ENCODE data around the gene FBXL20. TPM values are rescaled to one million over a fixed set of nuclear protein-coding genes. Genes with fewer than 3 reads are reported as not detected.
"Not testable (repeated sequence)": the region's sequence is repeated elsewhere in the genome, so short reads cannot be mapped to it uniquely, and the experiment has no call there.

FBXL20 gene
- polyA plus RNA-seq, 1 of the 3 experiments (the other 2 are of a cell fraction), result 2.2 TPM

- H3K27ac ChIP-seq (ENCODE audit: low read depth in 2 of 2, low read length in 1 of 2), result no peak overlapping the region
- H3K4me1 ChIP-seq (ENCODE audit: control insufficient read depth in 1 of 2, insufficient read depth in 2 of 2, low read depth in 1 of 2, low read length in 1 of 2), result no peaks in the 10 kb centered on the region
- H3K9me2 ChIP-seq, result no peaks in the 10 kb centered on the region
- no peaks in the 10 kb centered on the region for H3K27me3 ChIP-seq (ENCODE audit: insufficient read depth)
- H3K4me3 ChIP-seq (ENCODE audit: low read depth in 2 of 2, low read length in 1 of 2), result no peak overlapping the region
- DNase-seq, result no peak
- no peak overlapping the region for H2AFZ ChIP-seq (ENCODE audit: low read depth)
- ChIA-PET CTCF (no interaction called here), POLR2A (interaction anchor here (0.7 kb wide), 1 partner anchor 103 kb away, joined by 5 read pairs; no protein-coding TSS in a partner anchor)
- H3K36me3 ChIP-seq (replicated peaks in 1 of 2; ENCODE audit: control insufficient read depth in 1 of 2, insufficient read depth in 2 of 2, low read length in 1 of 2), result no peaks in the 10 kb centered on the region
- TF ChIP-seq CTCF (IDR thresholded peaks at IDR 0.05) (no peak), GABPA (IDR thresholded peaks at IDR 0.05; ENCODE audit: low read depth) (no peak), RFX5 (IDR thresholded peaks at IDR 0.05; ENCODE audit: low read length) (no peak), USF1 (IDR thresholded peaks at IDR 0.05; ENCODE audit: borderline replicate concordance, low read depth) (no peak), NFIC (IDR thresholded peaks at IDR 0.05; ENCODE audit: borderline replicate concordance) (no peak), NRF1 (IDR thresholded peaks at IDR 0.05; ENCODE audit: low read depth, low read length) (no peak), JUND (IDR thresholded peaks at IDR 0.05) (no peak), REST (IDR thresholded peaks at IDR 0.05; ENCODE audit: low read depth, low read length) (no peak), FOSL2 (IDR thresholded peaks at IDR 0.05; ENCODE audit: borderline replicate concordance, low read depth) (no peak), TEAD4 (IDR thresholded peaks at IDR 0.05; ENCODE audit: borderline replicate concordance, insufficient read depth) (no peak), CHD2 (IDR thresholded peaks at IDR 0.05; ENCODE audit: low read length, partially characterized antibody) (no peak)
- no peaks in the 10 kb centered on the region for H3K9me3 ChIP-seq
- H3K79me2 ChIP-seq (ENCODE audit: insufficient read depth), result peaks cover 4% of the 10 kb centered on the region; the same call in 1 of the 2 replicates
- H3K9ac ChIP-seq, result no peak overlapping the region
- no peak overlapping the region for H3K4me2 ChIP-seq
- 0 out of 2 replicates have a peak, but pooled peaks cover 3% of the 10 kb centered on the region for H4K20me1 ChIP-seq (ENCODE audit: insufficient read depth)
- H3F3A ChIP-seq (replicated peaks; ENCODE audit: insufficient read depth), result peaks cover 11% of the 10 kb centered on the region
- 75% methylated on average over 3 of the region's 3 CpGs for WGBS (ENCODE audit: low lambda C conversion rate)
These were observed 52.2 kb downstream of the FBXL20 start for GRCh38 chr17:39349246-39349645.

- H3K27me3 ChIP-seq (ENCODE audit: insufficient read depth); POLR2A ChIA-PET; H3K4me3 ChIP-seq (ENCODE audit: low read depth in 2 of 2, low read length in 1 of 2); H3F3A ChIP-seq (replicated peaks; ENCODE audit: insufficient read depth); CTCF ChIA-PET; H3K9me3 ChIP-seq; H3K4me1 ChIP-seq (ENCODE audit: control insufficient read depth in 1 of 2, insufficient read depth in 2 of 2, low read depth in 1 of 2, low read length in 1 of 2); H3K9ac ChIP-seq; H3K4me2 ChIP-seq; H4K20me1 ChIP-seq (ENCODE audit: insufficient read depth); DNase-seq; H3K27ac ChIP-seq (ENCODE audit: low read depth in 2 of 2, low read length in 1 of 2); H2AFZ ChIP-seq (ENCODE audit: low read depth); H3K9me2 ChIP-seq; H3K79me2 ChIP-seq (ENCODE audit: insufficient read depth); H3K36me3 ChIP-seq (replicated peaks in 1 of 2; ENCODE audit: control insufficient read depth in 1 of 2, insufficient read depth in 2 of 2, low read length in 1 of 2): not testable (repeated sequence)
- WGBS (ENCODE audit: low lambda C conversion rate), result 74% methylated on average over 5 of the region's 5 CpGs
These were observed 54.6 kb downstream of the FBXL20 start for GRCh38 chr17:39346863-39347262.

All from SK-N-SH (cell line).